Fibroblast of skin of right biceps (primary cell): ENCODE measurements around the gene CLK3.
"Not testable (repeated sequence)": the region's sequence is repeated elsewhere in the genome, so short reads cannot be mapped to it uniquely, and the experiment has no call there.

Experiments
- DNase-seq: peaks from one replicate; pipeline ENCODE4 v3.0.0-alpha.2; 2013

Gene CLK3

DNA sequence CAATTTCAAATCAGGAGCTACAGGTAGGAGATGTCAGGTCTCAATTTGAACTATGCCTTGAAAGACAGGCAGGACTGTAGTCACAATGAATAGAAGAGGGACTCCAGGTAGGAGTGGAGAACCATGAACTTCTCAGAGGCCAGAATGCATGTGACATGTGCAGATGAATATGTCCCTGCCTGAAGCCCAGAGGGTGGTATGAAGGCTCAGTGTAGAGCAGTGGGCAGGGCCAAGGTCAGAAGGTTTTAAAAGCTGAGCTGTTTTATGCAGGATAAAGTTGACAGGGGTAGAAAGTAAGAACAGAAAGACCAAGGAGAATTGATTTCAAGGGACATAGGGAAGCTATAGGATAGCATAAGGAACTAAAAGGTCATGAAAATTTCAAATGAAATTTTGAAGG lies 30.8 kb downstream of the CLK3 start:
- DNase-seq = no peak

DNA sequence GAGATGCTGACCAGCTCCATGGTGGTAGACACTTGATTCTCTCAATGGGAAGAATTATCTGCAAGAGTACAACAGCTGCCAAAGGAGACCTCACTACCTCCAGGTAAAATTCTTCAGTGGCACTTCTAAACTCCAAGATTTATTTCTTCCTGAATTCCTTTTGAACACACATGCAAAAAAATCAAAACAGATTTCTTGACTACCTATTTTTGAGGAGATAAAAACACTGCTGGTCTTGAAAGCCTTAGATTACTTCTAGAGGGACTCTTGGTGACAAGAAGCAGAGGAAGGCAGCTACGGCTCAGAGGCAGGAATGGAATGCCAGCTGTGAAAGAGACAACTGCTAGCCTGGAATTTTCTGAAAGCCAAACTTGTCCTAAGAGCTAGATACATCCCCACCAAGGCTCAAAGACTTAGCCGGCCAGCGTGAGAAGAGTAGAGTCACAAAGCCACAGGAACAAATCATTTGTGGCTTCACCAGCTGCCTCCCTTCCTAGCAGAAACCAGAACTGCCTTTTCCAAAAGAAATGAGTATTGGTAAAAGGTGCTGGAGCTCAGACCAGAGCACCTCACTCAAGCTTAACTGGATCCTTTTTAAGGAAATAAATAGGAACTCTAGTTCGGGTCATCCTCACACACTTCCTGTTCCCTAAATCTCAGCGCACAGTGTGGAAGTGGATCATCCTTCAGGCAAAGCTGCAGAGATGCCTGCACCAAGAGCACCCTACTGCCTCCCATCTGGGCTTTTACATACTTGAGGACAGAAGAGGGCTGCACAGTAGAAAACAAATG lies 32.6 kb downstream of the CLK3 start:
- no peak for DNase-seq

DNA sequence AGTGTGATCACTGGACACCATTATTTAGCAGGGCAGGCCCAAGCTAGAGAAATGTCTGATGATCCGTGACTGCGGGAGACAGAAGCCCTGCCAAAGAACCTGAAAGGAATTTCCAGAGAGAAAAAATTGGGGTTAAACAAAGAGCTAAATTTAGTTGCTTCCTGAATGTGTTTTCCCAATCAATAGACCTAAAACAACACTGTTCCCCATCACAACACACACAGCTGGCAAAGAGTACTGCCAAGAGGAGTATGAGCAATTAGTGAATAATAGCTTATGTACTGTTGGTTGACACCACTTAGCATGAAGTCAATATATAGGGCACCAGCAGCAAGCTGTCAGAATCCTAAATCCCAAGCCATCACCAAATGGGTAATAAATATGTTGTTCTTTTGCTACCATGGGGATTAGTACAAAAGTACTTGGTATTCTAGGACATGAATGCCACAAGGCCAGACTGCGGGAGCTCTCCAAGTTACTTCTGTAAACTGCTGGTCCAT lies 35.7 kb downstream of the CLK3 start:
- no peak for DNase-seq

DNA sequence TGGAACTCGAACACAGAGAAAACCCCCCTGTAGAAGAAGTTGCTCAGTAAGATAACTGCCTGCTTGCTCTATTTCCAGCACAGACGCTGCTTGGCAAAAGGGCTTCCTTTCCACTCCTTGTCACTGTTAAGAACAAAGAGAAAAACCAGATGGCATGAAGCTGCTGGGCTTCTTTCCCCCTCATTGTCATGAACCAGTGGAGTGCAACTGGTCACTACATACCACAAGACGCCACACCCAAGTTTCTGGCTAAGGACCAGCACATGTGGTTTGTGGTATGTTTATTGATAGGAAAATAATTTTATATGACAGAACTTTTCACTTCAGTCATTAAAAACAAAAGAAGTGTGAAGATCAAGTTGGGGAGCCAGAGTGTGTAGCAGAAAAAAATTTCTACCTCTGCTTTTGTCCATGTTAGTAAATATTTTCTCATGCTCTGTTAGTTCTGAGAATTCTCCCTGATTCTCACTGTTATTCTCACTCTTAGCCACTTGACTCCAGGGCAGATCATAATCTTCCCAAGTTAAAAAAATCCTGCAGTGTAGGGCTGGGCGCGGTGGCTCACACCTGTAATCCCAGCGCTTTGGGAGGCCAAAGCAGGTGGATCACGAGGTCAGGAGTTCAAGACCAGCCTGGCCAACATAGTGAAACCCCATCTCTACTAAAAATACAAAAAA lies 37.9 kb downstream of the CLK3 start:
- DNase-seq = peak; percentile 76

DNA sequence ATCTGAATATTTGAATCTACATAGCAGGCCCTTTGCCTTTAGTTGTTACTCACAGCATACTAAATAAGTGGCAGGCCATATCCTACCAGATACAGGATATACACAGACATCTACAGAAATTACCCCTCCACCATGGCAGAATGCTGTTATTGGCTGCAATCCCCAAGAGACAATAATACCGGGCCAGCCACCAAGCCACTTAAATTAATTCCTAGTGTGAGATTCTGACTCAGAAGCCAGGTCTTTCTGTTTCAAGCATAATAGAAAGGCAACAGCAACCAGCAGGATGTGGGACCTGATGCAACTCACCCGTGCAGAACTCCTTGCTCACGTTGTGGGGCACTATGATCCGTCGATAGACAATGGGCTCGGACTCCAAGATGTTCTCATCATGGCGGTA lies 39.8 kb downstream of the CLK3 start:
- DNase-seq = peak; percentile 74

DNA sequence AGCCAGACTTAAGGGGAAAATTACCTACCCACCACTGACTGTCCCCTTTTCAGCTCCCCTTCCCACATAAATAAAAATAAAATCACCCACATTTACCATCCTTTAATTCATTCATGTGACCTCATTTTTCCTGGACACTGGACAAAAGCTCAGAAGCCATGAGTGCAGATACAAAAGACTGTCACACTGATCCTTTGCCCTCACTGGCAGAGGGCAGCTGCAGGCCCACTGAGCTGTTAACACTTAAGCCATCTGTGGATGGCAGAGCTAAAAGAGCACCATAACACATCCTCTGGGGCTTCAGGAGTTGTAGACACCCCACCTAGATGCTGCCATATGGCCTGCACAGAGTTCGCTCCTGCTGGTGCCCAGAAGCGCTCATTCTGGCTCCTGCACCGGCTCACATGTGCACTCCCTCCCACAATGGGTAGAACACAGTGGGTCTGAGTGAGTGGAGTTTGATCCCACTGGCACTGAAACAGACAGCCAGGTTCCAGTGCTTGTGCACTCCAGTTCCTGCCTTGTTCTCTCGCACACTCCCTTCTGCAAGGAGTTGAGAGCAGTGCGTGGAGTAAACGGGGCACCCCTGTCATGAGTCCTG lies 41.4 kb downstream of the CLK3 start:
- DNase-seq = no peak

DNA sequence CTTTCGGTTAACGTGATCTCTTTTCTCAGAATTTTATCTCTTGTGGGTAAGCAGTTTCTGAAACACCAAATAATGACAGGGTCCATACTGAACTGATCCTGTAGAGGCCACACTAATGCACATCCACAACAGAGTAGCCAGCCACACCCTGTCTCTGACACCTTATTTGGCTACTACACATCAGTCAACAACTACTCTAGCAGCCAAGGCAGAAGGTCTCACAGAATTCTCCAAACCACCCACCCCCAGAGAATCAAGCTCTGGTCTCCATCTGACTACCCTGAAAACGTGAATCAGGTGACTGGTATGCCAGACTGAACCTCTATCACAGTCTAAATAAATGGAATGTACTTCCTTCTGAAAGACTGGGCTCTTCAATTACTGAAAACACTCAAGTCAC lies 42.2 kb downstream of the CLK3 start:
- DNase-seq = peak; percentile 78

DNA sequence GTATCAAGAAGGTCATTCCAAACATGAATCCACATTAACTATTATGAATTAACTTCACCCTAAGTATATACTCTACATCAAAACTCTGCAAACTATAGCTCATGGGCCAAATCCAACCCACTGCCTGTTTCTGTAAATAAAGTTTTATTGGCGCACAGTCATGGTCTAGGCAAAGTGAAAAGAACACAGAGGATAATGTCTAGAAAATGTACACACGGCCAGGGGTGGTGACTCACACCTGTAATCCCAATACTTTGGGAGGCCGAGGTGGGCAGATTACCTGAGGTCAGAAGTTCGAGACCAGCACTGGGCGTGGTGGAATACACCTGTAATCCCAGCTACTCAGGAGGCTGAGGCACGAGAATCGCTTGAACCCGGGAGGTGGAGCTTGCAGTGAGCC lies 45.6 kb downstream of the CLK3 start:
- not testable (repeated sequence) for DNase-seq

DNA sequence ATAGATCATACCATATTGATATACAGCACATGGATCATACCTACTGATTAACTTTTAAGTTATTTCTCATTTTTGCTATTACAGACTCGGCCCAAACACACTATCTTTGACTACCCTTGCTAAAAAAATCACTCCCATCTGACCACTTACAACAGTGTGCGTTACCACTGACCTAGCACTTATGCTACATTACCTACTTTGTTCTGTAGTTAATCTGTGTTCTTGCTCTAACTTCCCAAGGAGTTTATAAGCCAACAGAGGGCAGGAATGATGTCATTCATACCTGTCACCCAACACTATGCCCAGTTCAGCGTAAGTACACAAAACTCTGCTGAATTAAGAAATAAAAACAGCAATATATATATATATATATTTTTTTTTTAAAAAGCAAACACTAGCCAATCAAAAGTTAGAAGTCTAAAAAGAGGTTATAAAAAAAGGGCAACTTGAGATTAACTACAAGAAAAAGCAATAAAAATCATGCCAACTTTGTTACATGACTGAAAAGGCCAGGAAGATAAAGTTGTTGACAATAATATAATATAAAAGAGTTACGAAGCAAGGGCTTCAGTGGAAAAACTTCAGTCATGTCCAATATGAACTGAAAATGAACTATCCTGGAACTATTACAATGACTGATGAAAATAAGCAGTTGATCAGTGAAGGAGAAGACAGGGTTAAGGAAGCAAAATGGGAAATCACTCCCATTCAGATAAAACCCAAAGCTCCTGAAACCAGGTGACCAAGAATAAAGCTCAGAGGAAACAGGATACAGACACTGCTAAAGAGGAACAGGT lies 46.6 kb downstream of the CLK3 start:
- DNase-seq = no peak

DNA sequence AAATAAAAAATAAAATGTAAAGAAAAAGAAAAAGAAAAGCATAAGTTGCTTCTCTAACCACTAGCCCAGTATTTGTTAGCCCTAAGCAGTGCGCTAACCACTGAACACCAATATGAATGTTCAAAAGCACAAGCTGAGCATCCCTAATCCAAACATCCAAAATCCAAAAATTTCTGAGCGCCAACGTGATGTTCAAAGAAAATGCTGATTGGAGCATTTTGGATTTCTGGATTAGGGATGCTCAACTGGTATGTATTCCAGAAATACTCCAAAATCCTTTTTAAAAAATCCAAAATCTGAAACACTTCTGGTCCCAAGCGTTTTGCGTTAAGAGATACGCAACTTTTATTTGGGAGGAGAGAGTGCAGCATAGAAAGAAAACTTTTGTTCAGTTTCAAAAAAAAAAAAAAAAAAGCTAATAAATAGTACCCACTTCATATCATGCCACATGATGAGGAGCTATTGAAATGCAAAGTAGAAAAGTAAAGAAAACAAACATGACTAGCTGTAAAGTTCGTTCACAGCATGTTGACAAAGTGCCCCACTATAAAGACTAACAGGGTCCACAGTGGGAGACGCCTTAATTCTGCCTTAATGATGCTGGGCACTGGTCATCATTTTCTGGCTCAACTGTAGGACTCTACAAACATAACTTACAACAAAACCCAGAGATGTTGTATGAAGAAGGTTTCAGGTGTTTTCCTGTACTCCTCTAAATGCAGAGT lies 47.8 kb downstream of the CLK3 start:
- DNase-seq = no peak

DNA sequence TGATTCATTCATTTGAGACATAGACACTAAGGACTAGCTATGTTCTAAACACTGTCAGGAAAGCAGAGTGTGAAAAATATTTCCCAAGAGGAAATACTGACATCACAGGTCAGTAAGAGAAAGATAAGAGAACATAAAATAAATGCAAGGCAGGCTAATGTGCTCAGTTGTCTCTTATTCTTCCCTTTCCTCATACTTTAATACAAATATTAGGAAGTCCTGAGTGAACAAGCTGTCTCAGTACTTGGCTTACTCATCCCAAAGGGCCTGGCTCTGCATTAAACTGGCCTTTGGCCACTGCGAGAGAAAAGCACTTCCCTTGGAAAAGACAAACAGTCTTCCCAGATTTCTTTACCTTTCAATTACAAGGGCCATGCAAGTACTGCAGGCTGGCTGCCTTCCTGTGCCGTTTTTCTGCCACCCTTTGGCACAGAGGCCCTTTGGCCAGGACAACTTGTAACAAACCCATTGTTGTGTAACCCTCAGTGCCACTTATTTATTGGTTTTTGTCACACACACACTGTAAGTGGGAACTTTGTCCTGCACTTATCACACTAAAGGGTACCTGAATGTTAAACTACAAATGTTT lies 48.5 kb downstream of the CLK3 start:
- DNase-seq = peak; percentile 10

DNA sequence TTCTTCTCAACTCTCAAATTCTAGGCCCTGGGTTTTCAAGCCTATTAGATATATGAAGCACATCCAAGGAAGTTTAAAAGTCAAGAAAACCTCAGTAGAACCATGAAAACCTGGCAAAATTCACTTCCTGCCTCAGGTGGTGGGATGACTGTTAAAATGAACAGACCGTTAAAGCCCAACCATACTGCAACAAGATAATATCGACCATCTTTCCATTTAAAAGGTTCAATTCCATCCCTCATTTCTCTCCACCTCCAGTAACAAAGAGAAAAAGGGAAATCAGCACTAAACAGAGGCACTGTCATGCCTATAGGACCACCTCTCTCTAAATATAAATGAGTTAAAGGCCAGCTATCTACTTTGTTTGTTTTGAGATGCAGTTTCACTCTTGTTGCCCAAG lies 49.0 kb downstream of the CLK3 start:
- no peak for DNase-seq

DNA sequence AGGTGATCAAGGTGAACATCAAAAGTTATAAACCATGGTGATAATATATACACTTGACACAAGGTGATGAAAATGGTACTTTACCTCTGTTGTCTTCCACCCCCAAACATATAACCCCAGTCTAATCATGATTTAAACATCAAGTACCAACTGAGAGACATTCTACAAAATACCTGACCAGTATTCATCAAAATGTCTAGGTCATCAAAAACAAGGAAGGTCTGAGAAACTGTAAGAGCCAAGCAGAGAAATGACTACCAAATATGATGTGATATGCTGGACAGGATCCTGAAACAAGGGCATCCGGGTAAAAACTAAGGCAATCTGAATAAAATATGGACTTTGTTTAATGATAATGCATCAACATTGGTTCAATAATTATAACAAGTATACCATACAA lies 52.3 kb downstream of the CLK3 start:
- no peak for DNase-seq

DNA sequence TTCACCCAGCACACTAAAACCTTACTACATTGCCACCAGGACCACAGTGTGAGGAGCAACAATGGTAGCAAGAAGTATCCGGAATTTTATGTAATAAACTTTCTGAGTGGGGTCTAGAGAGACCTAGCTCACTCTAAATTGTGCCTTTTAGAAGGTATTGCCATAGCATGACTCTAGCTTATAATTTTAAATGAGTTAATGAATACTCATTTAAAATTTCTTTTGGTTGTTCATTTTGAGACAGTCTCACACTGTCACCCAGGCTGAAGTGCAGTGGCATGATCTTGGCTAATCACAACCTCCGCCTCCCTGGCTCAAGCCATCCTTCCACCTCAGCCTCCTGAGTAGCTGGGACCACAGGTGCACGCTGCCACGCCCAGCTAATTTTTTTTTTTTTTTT lies 54.0 kb downstream of the CLK3 start:
- DNase-seq = no peak

DNA sequence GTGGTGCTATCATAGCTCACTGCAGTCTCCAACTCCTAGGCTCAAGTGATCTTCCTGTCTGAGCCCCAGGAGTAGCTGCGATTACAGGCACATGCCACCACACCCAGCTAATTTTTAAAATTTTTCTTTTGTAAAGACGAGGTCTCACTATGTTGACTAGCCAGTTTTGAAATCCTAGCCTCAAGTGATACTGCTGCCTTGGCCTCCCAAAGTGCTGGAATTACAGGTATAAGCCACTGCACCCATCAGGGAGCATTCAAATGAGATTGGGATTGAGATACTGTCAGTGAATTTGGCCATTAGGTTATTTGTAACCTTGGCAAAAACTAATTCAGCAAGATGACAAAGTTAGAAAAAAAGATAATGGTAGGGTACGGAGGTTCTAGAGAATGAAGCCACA lies 58.5 kb downstream of the CLK3 start:
- DNase-seq = no peak

DNA sequence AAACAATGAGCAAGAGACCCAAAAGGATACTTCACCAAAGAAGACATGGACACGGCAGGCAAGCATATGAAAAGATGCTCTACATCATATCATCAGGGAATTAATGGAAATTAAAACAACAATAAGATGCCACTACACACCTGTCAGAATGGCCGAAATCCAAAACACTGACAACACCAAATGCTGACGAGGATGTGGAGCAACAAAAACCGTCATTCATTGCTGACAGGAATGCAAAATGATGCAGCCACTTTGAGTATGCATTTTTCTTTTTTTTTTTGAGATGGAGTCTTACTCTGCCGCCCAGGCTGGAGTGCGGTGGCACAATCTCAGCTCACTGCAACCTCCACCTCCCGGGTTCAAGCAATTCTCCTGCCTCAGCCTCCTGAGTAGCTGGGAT lies 61.2 kb downstream of the CLK3 start:
- no peak for DNase-seq
